Lower leg skin (tissue), 4 donors: ENCODE measurements around the gene CLDN34. TPM values are rescaled to one million over a fixed set of nuclear protein-coding genes. Genes with fewer than 3 reads are reported as not detected.

Experiments used
- DNase-seq, 2 donors: peaks; one replicate each; pipeline ENCODE4 v3.0.0-alpha.2; 2019; ENCODE audit warnings: low spot score in 2 of 2
- H3K4me3 ChIP-seq: fragments of 200-600 bp; sonication (generic); 2 replicates; pipeline ENCODE4 v1.5.1; 2017; ENCODE audit warnings: mild to moderate bottlenecking, low read depth; ENCODE audit not compliant: poor library complexity, severe bottlenecking
- CTCF ChIP-seq, 3 donors: fragments of 450-650 bp; IDR thresholded peaks; one replicate each; pipeline ENCODE4 v1.5.1; 2016; ENCODE audit warnings: antibody characterized with exemption in 3 of 3, mild to moderate bottlenecking in 3 of 3, moderate library complexity in 2 of 3
- POLR2A ChIP-seq, 2 donors: fragments of 450-650 bp; IDR thresholded peaks; one replicate each; pipeline ENCODE4 v1.6.1; 2016 to 2017; ENCODE audit warnings: antibody characterized with exemption in 2 of 2, mild to moderate bottlenecking in 1 of 2, moderate library complexity in 1 of 2
- WGBS, 2 donors: methylation state at CpG; one replicate each; pipeline ENCODE4 v1.1.5; 2018; 5-methylcytosine and 5-hydroxymethylcytosine counted together
- intact Hi-C: fragments of 100-400 bp; cut with DNase I; formaldehyde crosslinking; loops from one replicate; pipeline ENCODE4 v1.15.0; 2023; ENCODE audit warnings: low total_unique reads
- total RNA-seq, 4 donors: library from RNA; depleted of rRNA; stranded (reverse); fragments of >200 nt; gene quantifications; one replicate each; pipeline ENCODE4 v1.1.0, GENCODE V29; 2016

Gene CLDN34
- total RNA-seq, 4 donors from 2014 or later = 1.0 TPM; not detected in 3

- no peak for DNase-seq
- WGBS, 2 donors = 42 to 54% methylated on average over 7 to 11 of the region's 11 CpGs
- intact Hi-C loops = no loop called here
- no peak overlapping the region for H3K4me3 ChIP-seq
- TF ChIP-seq POLR2A (IDR thresholded peaks at IDR 0.05) = no peak
- TF ChIP-seq CTCF (IDR thresholded peaks at IDR 0.05) = no peak
These were observed 39.3 kb upstream of the CLDN34 start for GRCh38 chrX:9927698-9928482.

GRCh38 chrX:9935436-9935835, 31.7 kb upstream of the CLDN34 start:
- DNase-seq = no peak
- no peak overlapping the region for H3K4me3 ChIP-seq
- intact Hi-C loops = no loop called here
- WGBS, 2 donors = 79 to 80% methylated on average over 3 of the region's 3 CpGs
- TF ChIP-seq POLR2A (IDR thresholded peaks at IDR 0.05) = no peak

- DNase-seq = no peak
- WGBS, 2 donors = 38 to 82% methylated on average over 1 to 8 of the region's 8 CpGs
- intact Hi-C loops = no loop called here
- H3K4me3 ChIP-seq = no peak overlapping the region
- TF ChIP-seq CTCF (IDR thresholded peaks at IDR 0.05) (no peak), POLR2A (IDR thresholded peaks at IDR 0.05) (no peak)
These were observed 29.4 kb upstream of the CLDN34 start for GRCh38 chrX:9937761-9938160.

- TF ChIP-seq CTCF (IDR thresholded peaks at IDR 0.05) (no peak), POLR2A (IDR thresholded peaks at IDR 0.05) (no peak)
- 91 to 92% methylated on average over 7 of the region's 7 CpGs for WGBS, 2 donors
- intact Hi-C loops = no loop called here
- no peak for DNase-seq
- H3K4me3 ChIP-seq = no peak overlapping the region
These were observed 28.6 kb upstream of the CLDN34 start for GRCh38 chrX:9938516-9938915.

- H3K4me3 ChIP-seq = no peak overlapping the region
- intact Hi-C loops = no loop called here
- DNase-seq = no peak
- WGBS, 2 donors = 81 to 94% methylated on average over 14 of the region's 14 CpGs
- TF ChIP-seq POLR2A (IDR thresholded peaks at IDR 0.05) (no peak), CTCF (IDR thresholded peaks at IDR 0.05) (no peak)
These were observed 26.7 kb upstream of the CLDN34 start for GRCh38 chrX:9940421-9940820.

- TF ChIP-seq CTCF (IDR thresholded peaks at IDR 0.05) (no peak), POLR2A (IDR thresholded peaks at IDR 0.05) (no peak)
- 67 to 78% methylated on average over 6 of the region's 6 CpGs for WGBS, 2 donors
- DNase-seq = no peak
- H3K4me3 ChIP-seq = no peak overlapping the region
- intact Hi-C loops = no loop called here
These were observed 25.1 kb upstream of the CLDN34 start for GRCh38 chrX:9942086-9942485.
